Left colon (tissue), 2 donors: ENCODE data around the gene ZSCAN10. TPM values are rescaled to one million over a fixed set of nuclear protein-coding genes. Genes with fewer than 3 reads are reported as not detected.

Experiments used
- ATAC-seq: fragments of 200-7000 bp; cut with Tn5 transposase; one replicate; pipeline ENCODE4 v1.9.1; 2020; ENCODE audit warnings: mild to moderate bottlenecking, moderate library complexity
- DNase-seq, 2 donors: peaks; one replicate each; pipeline ENCODE4 v3.0.0-alpha.2; 2020
- intact Hi-C, 2 donors: fragments of 100-400 bp; cut with DNase I in 1 of 2; cut with micrococcal nuclease in 1 of 2; formaldehyde crosslinking; loops; one replicate each; pipeline versions ENCODE4 v1.11.2 to v1.14.0; 2022; cut with DNase I, micrococcal nuclease
- total RNA-seq, 2 donors: library from RNA; stranded (reverse); fragmentation: NEBNext Ultra II Directional; extraction: Animal tissue kit (Norgen Biotek cat#: 25700); gene quantifications; one replicate each; pipeline ENCODE4 v1.2.1, GENCODE V29; 2021
- donor health status: DM: no; HTN: no; CAD: no.
- donor health status: DM: yes; HTN: yes; CAD: no.

Gene ZSCAN10
- total RNA-seq, 2 donors from 2014 or later = not detected

DNA sequence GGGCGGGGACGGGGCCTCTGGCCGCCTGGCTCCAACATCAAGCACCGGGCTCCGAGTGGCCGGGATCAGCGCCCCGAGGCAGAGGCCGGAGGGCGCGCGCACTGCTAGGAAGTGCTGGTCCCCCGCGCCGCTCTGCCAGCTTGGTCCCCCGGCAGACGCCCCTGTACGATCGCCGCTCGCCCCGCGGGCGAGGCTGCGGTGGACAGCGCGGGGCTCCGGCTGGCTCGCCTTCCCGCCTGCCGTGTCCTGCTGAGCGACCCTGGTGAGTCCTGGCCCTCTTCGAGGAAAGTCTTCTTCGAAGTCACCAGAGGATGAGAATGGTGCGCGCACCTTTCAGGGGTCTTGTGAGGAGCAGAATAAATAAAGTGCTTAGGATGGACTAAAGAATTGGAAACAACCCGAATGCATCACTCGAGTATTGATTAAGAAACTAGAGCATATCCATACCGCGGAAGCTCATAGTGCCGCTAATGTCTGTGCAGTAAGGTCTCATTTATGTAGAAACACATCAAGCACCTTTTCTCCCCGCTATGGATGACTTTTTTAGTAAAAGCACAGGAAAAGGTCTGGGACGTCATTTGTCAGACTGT, 36.1 kb upstream of the ZSCAN10 start:
- peak; percentile 1 for ATAC-seq

DNA sequence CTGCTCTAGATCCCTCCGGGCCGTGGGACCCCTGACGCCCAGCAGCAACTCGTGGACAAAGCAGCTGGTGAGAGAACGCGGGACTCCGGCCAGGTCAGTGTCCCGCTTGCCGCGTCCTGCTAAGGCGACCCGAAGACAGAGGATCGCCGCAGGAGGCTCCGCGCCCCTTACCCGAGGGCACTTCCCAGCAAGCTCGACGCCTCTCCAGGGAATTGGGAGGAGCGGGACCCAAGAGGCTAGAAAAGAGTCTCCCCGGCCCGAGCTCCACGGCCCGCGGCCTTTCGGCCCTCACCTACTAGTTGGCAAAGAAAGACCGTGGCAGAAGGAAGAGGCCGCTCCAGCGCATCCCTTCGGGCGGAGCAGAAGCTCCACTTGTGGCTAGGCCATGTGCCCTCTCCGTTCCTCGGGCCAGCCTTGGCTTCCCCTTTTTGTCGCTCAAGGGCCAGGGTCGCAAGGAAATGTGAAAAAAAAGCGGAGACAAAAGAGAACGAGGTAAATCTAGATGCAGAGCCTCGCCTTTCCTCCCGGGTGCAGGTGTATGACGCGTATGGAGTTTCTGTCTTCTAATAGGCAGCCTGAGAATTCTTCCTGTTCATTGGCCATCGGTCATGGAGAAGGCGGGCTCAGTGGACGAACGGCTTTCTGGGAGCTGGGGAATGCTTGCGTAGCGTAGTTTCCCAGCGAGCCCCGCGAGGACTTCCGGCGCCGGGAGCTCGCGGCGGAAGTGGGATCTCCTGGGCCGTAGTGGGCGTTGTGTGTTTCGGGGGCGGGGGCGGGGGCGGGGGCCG, 35.4 kb upstream of the ZSCAN10 start, which contains the start of gene ZNF213:
ZNF213 (plus strand) TSS at position 692 of the 788 bp plus-strand sequence. CDS start 2,252 bp downstream, outside the sequence.
- ATAC-seq = peak; percentile 93
- intact Hi-C loops = no loop called here
- peak; percentile 93 to 98 for DNase-seq

More for the DNA sequence above, 36.1 kb upstream of the ZSCAN10 start:
- intact Hi-C loops = no loop called here
- DNase-seq = no peak

DNA sequence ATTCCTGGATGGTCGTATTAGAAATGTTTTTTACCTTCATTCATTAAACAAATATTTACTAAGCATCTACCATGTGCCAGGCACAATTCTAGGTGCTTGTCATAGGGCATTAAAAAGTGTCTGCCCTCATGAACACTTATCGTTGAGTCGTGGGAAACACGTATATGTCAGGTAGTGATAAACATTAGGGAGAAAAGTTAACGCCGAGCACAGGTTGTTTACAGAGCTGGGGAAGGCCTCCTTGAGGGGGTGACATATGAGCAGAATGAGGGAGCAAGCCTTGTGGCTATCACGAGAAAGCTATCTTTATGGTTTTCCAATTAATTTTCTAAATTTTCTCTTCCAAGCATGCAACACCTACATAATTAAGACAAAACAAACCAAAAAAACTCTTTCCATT, 34.8 kb upstream of the ZSCAN10 start:
- intact Hi-C loops = no loop called here
- no peak for ATAC-seq
- no peak for DNase-seq

DNA sequence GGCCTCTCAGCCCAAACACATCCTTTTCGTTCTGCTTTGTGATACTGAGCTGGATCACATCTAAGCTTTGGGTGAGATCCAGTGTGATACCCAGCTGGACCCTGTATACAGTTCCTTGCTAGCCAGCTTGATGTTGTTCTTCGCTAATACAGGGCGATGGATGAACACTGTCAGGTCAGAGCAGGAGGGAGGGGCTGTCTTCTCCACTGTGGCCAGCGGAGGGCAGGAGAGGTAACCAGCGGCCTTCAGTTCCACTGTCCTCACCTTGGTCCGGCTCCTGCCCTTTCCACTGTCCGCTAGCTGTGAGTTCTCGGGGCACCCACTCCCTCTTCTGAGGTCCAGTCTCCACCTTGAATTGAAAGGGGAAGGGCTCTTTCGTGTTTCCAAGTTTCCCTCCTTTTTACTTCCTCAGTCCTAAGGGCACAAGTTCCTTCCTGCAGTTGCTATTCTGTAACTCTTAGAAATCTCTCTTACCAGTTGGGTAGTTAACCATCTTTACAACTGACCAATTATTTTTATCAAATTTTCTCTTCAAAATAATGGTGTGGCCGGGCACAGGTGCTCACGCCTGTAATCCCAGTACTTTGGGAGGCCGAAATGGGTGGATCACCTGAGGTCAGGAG, 32.8 kb upstream of the ZSCAN10 start:
- DNase-seq (peak in 1 of 2 donors; percentile 55), ATAC-seq (no peak)
- intact Hi-C loops = no loop called here

DNA sequence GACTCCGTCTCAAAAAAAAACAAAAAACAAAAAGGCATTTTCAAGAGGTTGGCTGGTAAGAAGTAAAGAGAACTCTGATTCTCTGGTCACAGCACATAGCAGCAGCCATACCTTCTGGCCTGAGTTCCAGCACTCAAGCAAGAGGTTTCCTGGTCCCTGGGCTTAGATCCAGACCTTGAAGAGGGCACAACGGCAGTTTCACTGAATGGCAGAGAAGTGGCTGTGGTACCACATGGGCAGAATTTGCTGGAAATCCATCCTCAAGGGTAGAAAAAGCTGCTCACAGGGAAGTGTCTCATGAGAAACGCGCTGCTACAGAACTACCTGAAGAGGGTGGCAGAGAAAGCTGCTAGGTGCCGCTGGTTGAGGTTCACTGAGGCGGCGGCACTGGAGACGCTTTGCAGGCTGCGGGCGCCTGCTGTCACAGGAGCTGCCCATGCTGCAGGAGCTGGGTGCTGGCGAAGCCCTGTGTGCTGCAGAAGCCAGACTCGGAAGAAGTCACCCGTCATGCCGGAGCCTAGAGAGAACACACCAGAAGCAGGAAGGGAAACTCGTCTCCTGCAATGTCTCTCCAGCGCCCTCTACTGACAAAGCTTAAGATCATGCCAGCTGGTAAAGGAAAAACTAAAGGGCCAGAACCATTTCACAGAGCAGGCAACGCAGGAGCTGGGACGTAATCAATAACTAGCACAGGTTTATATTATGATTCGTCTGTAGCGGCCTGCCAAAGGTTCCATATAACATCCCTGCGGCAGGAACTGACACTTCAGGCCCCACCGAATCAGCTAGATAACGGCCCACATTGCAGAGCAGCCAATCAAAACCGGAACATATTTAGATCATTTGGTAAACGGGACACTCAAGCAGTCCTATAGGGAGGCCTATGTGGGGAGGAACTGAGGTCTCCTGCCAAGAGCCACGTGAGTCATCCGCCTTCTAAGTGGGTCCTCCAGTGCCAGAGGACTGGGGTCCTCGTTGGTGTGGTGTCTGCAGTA, 30.3 kb upstream of the ZSCAN10 start:
- DNase-seq (peak; percentile 72 to 81), ATAC-seq (peak; percentile 69)
- intact Hi-C loops = no loop called here

DNA sequence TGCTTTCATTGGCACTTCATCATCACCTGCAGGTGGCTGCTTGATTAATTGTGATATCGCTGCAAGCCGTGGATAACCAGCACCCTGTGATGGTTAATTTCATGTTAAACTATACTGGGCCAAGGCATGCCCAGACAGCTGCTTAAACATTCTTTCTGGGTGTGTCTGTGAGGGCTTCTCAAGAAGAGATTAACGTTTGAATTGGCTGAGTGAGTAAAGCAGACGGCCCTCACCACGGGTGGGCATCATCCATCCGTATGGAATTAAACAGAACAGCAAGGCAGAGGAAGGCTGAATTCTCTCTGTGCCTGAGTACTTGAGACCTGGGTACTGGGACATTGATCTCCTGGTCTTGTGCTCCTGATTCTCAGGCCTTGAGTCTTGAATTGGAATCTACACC, 28.7 kb upstream of the ZSCAN10 start:
- intact Hi-C loops = no loop called here
- DNase-seq (no peak), ATAC-seq (no peak)

DNA sequence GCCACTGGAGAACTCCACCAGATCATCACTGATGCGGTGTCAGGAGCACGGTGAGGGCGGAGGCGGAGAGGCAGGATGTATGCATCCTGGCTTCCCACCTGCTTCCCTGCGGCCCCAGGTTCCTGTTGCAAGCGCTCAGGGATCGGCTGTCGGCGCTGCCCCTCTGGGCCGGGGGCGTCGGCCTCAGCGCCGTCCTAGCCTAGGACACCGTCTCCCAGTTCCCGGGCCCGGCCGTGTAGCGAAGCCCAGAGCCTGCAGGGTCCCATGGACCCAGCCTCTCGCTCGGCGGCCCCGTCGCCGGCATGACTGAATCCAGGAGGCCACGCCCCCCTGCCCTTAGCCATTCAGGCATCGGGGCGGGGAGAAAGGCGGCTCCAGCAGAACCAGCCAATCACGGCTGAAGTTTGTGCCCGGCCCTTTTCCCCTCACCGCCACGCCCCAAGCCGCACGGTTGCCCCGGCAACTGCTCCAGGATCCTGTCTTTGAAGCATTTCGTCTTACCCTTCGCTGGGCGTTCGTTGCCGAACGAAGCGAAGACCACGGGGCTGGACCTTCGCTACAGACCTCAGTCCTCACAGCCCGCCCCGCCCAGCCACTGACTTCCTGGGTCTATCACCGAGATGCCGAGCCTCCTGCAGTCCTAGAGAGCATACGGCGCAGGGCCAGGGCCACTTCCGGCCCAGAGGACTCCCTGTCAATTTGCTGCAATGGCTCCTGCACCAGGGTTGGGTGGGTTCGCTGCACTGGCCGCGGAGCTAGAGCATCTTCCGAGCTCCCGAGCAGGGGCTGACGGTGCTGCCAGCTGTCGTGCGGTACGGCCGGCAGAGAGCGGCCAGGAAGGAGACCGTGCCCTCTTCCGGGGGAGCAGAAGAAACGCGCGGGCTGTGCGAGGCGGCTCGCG, 25.1 kb upstream of the ZSCAN10 start:
- peak; percentile 95 to 99 for DNase-seq
- intact Hi-C loops = no loop called here
- ATAC-seq = peak; percentile 93

DNA sequence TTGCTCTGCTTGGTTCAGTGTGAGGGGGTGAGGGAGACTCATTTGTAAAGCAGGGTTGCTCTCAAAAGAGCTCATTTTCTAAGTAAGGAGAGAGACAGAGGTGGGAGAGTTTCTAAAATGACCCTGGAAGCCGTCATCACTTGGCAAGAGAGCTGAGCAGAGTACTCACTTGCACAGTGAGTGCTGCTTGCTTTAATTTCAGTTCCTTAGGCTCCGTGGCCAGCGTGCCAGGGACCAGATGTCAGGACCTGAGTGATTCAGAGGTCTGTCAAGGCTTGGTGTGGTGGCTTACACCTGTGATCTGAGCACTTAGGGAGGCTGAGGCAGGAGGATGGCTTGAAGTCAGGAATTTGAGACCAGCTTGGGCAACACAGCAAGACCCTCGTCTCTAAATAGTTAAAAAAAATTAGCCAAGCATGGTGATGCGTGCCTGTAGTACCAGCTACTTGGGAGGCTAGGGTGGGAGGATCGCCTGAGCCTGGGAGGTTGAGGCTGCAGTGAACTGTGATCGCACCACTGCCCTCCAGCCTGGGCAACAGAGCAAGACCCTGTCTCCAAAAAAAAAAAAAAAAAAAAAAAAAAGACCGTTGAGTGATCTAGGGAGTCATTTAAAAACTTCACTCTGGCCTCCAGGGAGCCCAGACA, 24.0 kb upstream of the ZSCAN10 start:
- ATAC-seq (no peak), DNase-seq (no peak)
- intact Hi-C loops = no loop called here

DNA sequence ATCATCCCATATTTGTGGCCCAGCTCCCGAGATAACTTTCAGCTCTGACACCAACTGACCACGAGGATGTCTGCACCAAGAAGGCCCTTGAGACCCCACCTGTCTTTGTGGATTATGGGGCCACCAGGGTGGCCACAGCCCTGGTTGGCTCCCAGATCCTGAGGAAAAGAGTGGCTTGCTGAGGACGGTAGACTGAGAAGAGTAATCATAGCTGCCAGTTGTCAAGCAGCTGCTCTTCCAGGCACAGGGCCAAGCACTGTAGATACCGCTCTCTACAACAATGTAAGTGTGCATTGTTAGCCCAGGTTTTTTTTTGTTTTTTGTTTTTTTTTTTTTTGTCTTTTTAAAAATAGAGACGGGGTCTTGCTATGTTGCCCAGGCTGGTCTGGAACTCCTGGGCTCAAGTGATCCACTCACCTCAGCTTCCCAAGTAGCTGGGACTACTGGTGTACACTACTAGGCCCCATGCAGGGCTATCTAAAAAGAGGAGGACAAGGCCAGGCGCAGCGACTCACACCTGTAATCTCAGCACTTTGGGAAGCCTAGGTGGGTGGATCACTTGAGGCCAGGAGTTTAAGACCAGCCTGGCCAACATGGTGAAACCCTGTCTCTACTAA, 22.9 kb upstream of the ZSCAN10 start:
- DNase-seq (no peak), ATAC-seq (no peak)
- intact Hi-C loops = no loop called here

DNA sequence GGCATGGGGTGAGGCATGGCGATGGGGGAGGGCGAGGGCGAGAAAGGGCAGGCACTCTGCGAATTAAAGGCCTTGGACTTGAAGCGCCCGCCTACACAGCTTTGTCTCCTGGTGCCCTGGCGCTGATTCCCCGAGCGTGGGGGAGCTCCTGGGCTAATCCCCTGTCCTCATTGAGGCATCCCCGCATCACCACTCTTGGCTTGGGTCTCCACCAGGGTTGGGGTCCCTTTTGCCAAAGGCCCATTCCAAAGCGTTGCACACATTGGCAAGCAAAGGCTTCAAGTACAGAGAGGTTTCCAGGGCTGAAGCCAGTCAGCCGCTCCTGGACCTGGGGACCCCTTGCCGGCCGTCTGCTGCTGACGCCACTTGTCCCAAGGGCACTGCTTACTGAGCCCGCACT, 21.3 kb upstream of the ZSCAN10 start:
- ATAC-seq = no peak
- intact Hi-C loops = no loop called here
- no peak for DNase-seq

DNA sequence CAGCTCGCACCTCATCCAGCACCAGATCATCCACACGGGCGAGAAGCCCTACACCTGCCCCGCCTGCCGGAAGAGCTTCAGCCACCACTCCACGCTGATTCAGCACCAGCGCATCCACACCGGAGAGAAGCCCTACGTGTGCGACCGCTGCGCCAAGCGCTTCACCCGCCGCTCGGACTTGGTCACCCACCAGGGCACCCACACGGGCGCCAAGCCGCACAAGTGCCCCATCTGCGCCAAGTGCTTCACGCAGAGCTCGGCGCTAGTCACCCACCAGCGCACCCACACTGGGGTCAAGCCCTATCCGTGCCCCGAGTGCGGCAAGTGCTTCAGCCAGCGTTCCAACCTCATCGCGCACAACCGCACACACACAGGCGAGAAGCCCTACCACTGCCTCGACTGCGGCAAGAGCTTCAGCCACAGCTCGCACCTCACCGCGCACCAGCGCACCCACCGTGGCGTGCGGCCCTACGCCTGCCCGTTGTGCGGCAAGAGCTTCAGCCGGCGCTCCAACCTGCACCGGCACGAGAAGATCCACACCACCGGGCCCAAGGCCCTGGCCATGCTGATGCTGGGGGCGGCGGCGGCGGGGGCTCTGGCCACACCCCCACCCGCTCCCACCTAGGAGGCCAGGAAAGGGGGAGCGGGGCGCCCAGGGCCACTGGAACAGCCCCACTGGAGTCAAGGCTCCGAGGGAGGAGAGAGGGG, 20.8 kb upstream of the ZSCAN10 start:
- DNase-seq (no peak), ATAC-seq (no peak)
- intact Hi-C loops = no loop called here

DNA sequence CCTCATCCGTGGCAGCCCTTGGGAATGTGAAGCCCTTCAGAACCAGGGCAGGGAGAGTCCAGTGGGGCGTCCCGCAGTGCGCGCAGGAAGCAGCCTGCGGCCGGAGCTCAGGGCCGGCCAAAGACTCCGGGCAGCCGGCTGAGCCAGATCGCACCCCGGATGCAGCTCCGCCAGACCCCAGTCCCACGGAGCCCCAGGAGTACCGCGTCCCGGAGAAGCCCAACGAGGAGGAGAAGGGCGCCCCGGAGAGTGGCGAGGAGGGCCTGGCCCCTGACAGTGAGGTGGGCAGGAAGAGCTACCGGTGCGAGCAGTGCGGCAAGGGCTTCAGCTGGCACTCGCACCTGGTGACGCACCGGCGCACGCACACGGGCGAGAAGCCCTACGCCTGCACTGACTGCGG, 20.2 kb upstream of the ZSCAN10 start:
- DNase-seq = no peak
- no peak for ATAC-seq
- intact Hi-C loops = no loop called here

DNA sequence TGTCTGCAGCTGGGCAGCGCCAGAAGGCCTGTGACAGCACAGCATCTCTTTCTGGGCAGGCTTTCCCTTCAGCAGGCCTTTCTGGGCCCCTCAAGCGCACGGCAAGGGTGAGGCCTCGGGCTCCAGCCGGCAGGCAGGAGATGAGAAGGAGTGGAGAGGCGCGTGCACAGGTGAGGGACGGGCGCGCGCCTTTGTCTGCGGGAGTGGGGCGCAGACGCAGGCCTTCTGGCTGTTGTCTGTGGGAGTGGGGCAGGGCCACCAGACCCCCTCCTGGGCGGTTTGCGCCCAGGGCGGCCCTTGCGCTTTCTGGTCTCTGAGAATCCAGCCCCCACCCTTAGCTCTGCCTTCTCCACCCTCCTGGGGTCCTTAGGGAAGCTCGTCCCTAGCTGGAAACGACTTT, 19.8 kb upstream of the ZSCAN10 start:
- DNase-seq = no peak
- no peak for ATAC-seq

DNA sequence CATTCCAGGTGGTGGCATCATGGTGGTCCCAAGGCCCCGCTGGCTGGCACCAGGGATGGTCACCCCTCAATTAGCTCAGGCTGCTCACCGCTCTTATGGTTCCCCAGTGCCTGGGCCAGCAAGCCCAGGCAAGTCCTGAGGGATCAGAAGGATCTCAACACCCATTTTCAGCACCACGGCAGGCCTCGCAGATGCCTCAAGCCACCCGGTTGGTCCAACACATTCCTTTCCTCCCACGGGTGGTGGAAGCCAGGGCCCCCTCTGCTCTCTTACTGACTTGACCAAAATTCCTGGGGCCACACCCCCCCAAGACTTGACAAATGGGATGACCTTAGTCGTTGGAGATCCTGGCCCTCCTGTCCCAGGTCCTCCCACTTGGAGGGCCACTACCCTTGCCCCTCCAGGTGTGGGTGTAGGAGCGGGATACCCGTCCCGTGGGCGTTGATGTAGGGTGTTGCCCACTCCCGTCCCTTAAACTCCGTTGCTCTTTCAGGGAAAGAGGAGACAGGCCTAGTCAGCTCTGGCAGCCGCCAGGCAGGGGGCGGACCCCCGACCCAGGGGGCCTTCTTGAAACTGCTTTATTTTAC, 19.2 kb upstream of the ZSCAN10 start:
- intact Hi-C loops = no loop called here
- DNase-seq (no peak), ATAC-seq (no peak)

More for the DNA sequence above, 19.8 kb upstream of the ZSCAN10 start:
- intact Hi-C loops = no loop called here

DNA sequence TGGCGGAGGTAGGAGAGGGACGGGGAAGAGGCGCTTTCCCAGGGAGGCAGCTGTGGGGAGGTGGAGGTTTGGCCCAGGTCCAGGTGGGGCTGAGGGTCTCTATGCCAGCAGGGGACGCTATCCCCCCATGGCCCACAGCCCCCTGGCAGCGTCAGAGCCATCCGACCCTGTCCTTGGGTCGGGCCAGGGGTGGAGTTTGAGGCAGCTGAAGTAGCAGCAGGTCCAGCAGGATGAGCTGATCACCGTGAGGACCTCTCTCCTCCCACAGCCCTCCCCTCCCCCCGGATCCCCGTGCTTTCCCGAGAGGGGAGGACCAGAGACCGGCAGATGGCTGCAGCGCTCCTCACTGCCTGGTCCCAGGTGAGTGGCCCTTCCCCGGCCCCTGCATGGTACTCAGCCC, 16.5 kb upstream of the ZSCAN10 start:
- intact Hi-C loops = no loop called here
- DNase-seq (no peak), ATAC-seq (no peak)

DNA sequence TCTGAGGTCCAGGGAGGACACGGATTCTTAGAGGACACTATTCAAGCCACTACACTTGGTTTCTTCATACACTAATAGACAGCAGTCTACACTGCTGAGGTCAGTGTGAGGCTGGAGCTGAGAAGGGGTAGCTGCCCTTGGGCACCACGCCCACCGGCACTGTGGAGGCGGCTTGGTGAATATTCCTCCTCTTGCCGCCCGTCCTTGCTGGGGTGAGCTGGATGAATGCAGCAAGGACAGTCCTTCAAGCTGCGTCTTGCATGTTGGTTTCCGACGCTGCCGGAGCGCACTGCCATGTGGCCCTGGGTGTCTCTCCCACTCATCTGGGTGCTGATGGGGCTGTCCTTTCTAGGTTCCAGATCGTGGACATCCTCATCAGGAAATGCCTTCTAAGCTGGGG, 15.9 kb upstream of the ZSCAN10 start:
- ATAC-seq (no peak), DNase-seq (no peak)
- intact Hi-C loops = no loop called here
